NCI-H526 (cell line): ENCODE data around the gene OXSR1.

ENCODE experiments used
- DNase-seq, 2 experiments: peaks; one replicate each; lab custom pipeline; 2025; lab: John Stamatoyannopoulos, UW

OXSR1 gene

DNA sequence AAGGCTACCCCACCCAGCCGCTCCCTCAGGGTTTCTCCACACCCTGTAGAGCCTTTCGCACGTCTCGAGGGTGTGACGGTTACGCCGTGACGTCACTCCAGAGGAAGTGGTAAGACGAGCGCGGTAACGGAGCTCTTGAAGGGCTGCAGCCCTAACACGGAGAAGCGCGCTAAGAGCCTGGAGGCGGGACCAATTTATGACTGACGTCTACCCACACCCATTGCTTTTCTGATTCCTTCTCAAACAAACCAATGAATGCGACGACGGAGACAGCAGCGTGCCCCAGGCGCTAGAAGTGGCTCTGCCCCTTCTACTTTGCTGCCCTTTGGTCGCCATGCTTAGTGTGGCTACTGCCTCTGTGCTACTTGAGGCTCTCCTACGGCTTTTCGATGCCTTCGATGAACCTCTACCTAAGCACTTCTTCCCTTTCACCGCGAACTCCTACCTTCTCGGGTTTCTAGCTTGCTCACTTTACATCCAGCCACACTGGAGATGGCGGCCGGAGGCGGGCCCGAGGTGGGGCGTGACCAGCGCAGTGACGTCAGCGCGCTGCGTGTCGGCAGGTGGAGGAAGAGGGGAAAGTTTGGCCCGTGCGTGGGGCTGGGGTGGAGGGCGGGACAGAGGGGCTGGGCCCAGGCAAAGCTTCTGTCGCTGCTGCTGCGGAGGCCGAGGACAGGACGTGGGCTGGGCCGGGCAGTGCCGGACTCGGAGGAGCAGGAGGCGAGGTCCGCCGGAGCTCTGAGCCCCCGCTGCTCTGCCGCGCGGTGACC, at the start of gene OXSR1:
Gene OXSR1 (plus strand): TSS at position 586 of the 770 bp plus-strand sequence. CDS start 340 bp downstream, outside the sequence.
- peak; percentile 99 for DNase-seq

GRCh38 chr3:38115645-38116427, 49.5 kb upstream of the OXSR1 start:
- no peak for DNase-seq

GRCh38 chr3:38116471-38117162, 48.7 kb upstream of the OXSR1 start:
- no peak for DNase-seq

- no peak for DNase-seq
Observed at GRCh38 chr3:38117163-38117716, 48.1 kb upstream of the OXSR1 start.

DNA sequence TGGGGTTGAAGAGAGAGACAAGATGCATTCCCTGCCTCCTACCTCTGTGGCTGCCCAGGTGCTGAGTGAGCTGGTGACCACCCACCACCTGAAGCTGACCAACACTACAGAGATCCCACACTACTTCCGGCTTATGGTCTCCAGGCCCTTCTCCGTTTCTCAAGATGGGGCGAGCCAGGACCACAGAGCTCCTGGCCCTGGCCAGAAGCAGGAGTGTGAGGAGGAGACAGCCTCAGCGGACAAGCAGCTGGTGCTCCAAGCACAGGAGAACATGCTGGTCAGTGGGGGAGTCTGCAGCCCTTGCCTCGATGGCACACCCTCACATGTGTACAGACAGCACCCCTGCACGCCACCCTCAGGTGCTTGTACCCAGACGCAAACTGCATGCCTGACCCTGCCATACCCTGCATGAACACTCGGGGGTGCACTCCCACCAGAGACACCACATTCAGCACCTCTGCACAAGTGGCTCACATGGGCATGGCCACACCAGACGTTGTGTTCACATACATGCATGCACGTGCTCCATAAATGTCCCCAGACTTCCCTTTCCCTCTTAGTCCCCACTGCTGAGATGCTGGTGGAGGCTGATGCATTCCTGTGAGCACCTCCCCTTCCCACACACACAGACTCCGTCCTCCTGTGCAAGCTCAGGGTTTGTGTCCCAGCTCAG, 47.5 kb upstream of the OXSR1 start:
- peak in 1 of 2 experiments; percentile 61 for DNase-seq

GRCh38 chr3:38118421-38119247, 46.7 kb upstream of the OXSR1 start:
- DNase-seq, result no peak

GRCh38 chr3:38119248-38119544, 46.1 kb upstream of the OXSR1 start:
- DNase-seq, result no peak

DNA sequence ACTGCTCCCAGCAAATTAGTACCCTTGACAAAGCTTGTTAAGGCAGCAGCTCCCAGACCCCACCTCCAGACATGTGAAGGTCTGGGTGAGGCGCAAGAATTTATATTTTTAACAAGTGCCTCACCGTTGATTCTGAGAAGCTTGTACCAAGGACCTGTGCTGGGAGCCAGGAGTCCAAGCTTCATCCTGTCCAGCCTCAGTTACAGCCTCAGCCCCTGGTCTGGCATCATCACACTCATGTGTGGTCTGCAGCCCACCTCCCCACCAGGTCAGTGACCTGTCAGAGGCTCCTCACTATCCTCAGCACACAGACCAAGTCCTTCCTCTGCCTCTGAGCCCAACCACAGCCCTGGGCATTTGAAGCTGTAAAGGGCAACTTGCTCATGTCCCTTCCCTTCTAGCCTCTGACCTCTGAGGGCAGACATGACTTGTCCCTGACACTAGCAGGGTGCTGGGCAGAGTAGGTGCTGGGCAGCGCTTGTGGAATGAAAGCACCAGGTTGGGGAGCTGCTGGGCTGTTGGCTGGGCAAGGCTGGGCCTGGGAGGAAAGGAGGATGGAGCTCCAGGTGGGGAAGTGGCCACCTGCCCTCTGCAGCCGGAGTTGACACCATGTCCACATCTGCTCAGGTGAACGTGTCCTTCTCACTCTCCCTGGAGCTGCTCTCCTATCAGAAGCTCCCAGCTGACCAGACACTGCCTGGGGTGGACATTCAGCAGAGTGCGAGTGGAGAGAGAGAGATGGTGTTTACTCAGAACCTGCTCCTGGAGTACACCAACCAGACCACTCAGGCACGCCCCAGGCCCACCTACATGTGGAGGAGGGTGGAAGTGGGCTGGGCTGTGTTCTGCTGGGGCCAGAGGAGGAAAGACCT, 45.3 kb upstream of the OXSR1 start:
- no peak for DNase-seq

- DNase-seq, result no peak
Observed at GRCh38 chr3:38120693-38121450, 44.5 kb upstream of the OXSR1 start.

- no peak for DNase-seq
Observed at GRCh38 chr3:38121451-38121831, 43.9 kb upstream of the OXSR1 start.

DNA sequence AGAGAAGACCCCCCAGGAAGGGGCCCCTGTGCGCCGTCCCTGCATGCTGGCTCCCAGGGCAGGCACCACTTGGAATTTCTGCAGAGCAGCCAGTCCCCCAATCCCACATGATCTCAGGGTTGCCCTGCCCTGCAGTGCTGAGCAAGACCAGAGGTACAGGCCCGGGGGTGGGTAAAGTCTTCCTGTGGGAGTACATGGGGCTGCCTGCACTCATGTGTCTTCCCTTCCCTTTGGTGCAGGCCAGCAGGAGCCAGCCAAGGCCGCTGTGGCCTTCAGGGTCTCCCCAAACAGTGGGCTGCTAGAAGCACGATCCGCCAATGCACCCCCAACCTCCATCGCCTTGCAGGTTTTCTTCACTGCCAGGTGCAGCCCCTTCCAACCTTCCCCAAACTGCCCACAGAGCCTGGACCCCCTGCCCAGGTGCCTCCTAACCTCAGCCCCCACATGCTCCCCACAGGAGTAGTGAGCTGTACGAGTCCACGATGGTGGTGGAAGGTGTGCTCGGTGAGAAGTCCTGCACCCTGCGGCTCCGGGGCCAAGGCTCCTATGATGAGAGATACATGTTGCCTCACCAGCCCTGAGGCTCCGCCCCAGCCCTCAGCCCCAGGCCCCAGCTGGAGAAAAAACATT, 43.4 kb upstream of the OXSR1 start:
- no peak for DNase-seq

DNA sequence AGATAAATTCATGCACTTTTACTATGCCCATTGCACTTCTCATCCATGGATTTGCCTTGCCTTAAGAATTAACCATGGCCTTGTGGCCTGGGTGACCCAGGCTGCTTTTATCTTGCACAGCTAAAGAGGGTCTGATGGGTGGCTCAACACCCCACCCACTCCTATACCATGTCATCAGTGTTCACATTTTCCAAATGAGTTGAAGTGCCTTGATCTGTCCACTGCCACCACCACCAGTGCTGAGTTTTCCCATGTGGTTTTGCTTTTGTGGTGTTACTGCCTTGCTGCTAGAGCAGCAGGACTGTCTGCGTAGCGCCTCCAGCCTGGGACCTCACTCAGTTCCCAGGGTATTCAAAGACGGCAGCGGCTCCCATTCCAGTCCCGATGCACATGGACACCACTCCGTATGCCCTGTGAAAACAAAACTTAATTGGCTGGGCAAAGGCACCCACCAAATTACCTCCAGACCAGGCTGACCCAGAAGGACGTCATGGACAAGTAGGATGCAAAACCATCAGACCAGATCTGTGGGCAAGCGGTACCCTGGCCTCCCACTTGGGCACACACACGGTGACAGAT, 42.5 kb upstream of the OXSR1 start:
- DNase-seq, result no peak

DNA sequence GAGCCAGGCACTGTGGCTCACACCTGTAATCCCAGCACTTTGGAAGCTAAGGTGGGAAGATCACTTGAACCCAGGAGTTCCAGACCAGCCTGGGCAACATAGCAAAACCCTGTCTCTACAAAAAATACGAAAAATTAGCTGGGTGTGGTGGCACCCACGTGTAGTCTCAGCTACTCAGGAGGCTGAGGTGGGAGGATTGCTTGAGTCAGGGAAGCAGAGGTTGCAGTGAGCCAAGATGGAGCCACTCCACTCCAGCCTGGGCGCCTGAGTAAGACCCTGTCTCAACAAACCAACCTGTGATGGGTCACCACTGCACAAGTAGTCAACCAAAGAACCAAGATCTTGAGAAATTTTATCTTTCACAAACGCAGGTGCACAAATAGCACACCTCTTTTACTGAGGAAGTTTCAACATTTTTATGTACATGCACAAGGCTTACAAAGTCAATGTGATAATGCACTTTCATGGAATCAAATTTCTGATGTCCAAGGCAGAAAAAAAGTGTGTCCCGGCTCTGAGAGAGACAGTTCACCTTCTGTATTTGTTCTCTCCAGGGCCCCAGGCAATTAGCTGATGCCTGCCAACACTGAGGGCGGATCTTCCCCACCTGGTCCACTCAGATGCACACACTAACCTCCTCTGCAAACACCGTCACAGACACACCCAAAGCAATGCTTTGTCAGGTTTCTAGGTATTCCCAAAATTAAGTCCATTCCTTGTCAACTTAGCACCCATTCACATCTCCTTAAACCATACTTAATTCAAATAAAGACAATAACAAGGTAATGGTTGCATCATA, 40.8 kb upstream of the OXSR1 start:
- DNase-seq, result no peak

GRCh38 chr3:38125305-38126120, 39.8 kb upstream of the OXSR1 start:
- DNase-seq, result no peak

DNA sequence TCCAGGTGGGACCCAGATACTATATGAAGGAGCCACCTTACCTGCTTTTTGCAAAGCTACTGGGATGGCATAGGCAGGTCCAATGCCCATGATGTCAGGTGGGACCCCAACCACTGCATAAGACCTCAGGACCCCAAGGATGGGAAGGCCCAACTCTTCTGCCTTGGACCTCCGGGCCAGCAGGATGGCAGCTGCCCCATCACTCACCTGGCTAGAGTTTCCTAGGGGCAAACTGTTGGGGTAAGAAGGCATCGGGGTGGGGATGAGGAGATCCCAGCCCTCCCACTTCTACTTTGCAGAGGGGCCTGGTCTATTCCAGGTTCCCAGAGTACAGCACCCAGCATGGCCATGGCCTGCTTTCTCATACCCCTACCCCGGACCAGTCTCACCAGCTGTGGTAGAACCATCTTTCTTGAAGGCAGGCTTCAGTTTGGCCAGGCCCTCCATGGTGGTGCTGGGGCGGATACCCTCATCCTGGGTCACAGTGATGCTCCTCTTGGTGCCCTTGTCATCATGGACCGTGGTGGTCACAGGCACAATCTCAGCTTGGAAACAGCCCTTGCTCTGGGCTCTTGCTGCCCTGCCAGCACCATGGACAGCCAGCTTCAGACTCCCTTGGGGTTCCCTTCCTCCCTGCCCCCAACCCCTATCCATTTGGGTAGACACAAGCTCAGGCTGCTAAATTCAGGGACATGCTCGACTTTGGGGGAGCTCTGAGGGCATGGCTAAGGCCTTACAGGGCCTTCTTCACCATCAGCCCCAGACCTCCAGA, 39.0 kb upstream of the OXSR1 start:
- no peak for DNase-seq
